GM23338 (cell line): Measurements from ENCODE around the gene NRN1. TPM values are rescaled to one million over a fixed set of nuclear protein-coding genes. Genes with fewer than 3 reads are reported as not detected.

ENCODE experiments used
- ATAC-seq: fragments of 200-7000 bp; cut with Tn5 transposase; 3 replicates; pipeline ENCODE4 v1.9.1; 2020
- DNase-seq: peaks from one replicate; pipeline ENCODE4 v3.0.0-alpha.2; 2015; ENCODE audit warnings: low spot score
- H2AFZ ChIP-seq: fragments of 200-600 bp; sonication (generic); 2 replicates; pipeline ENCODE4 v1.8.0; 2016; ENCODE audit warnings: antibody characterized with exemption, mild to moderate bottlenecking, moderate library complexity
- H3F3A ChIP-seq: fragments of 200-600 bp; sonication (generic); replicated peaks from 2 replicates; pipeline ENCODE4 v1.8.0; 2017; ENCODE audit warnings: antibody characterized with exemption, mixed run types, low read depth
- H3K27ac ChIP-seq: fragments of 200-600 bp; sonication (generic); 2 replicates; pipeline ENCODE4 v1.6.1; 2016; ENCODE audit warnings: low read depth
- H3K27me3 ChIP-seq: fragments of 200-600 bp; sonication (generic); 2 replicates; pipeline ENCODE4 v1.8.0; 2016; ENCODE audit warnings: mild to moderate bottlenecking, mixed run types, moderate library complexity; ENCODE audit not compliant: insufficient read depth
- H3K36me3 ChIP-seq: fragments of 200-600 bp; sonication (generic); 2 replicates; pipeline ENCODE4 v1.8.0; 2016; ENCODE audit warnings: mild to moderate bottlenecking; ENCODE audit not compliant: insufficient read depth
- H3K4me1 ChIP-seq: fragments of 200-600 bp; sonication (generic); 2 replicates; pipeline ENCODE4 v1.8.0; 2016; ENCODE audit warnings: mild to moderate bottlenecking, moderate library complexity; ENCODE audit not compliant: insufficient read depth
- H3K4me2 ChIP-seq: fragments of 200-600 bp; sonication (generic); 2 replicates; pipeline ENCODE4 v1.7.1; 2017; ENCODE audit warnings: mixed run types
- H3K4me3 ChIP-seq: fragments of 200-600 bp; sonication (generic); 2 replicates; pipeline ENCODE4 v1.6.1; 2016; ENCODE audit warnings: mixed run types
- H3K79me2 ChIP-seq: fragments of 200-600 bp; sonication (generic); replicated peaks from 2 replicates; pipeline ENCODE4 v1.8.0; 2017; ENCODE audit warnings: mild to moderate bottlenecking; ENCODE audit not compliant: insufficient read depth
- H3K9me2 ChIP-seq: fragments of 200-600 bp; sonication (generic); 2 replicates; pipeline ENCODE4 v1.8.0; 2017; ENCODE audit not compliant: insufficient read depth
- H4K20me1 ChIP-seq: fragments of 200-600 bp; sonication (generic); replicated peaks from 2 replicates; pipeline ENCODE4 v1.8.0; 2017; ENCODE audit warnings: mild to moderate bottlenecking; ENCODE audit not compliant: insufficient read depth
- H3K27ac Mint-ChIP-seq: 2 replicates; pipeline ENCODE4 v1.8.0; 2020; ENCODE audit warnings: inconsistent platforms, mild to moderate bottlenecking, moderate library complexity, mixed read lengths
- H3K27me3 Mint-ChIP-seq: 3 replicates; pipeline ENCODE4 v1.8.0; 2022; ENCODE audit warnings: low read depth, mild to moderate bottlenecking, moderate library complexity, mixed read lengths, inconsistent platforms; ENCODE audit not compliant: insufficient read depth, poor library complexity
- H3K36me3 Mint-ChIP-seq: 3 replicates; pipeline ENCODE4 v1.8.0; 2021; ENCODE audit warnings: low read depth, mild to moderate bottlenecking, inconsistent platforms, moderate library complexity, mixed read lengths
- H3K4me1 Mint-ChIP-seq: 3 replicates; pipeline ENCODE4 v1.8.0; 2020; ENCODE audit warnings: mild to moderate bottlenecking, inconsistent platforms, mixed read lengths
- H3K4me3 Mint-ChIP-seq: 3 replicates; pipeline ENCODE4 v1.8.0; 2021; ENCODE audit warnings: moderate library complexity, mild to moderate bottlenecking, inconsistent platforms, mixed read lengths
- H3K9me3 Mint-ChIP-seq: 3 replicates; pipeline ENCODE4 v1.8.0; 2020; ENCODE audit warnings: moderate library complexity, mild to moderate bottlenecking, inconsistent platforms, mixed read lengths
- CTCF ChIP-seq, 2 experiments: fragments of 200-600 bp in 1 of 2; sonication (generic) in 1 of 2; conservative IDR thresholded peaks; 2 replicates each; pipeline versions ENCODE4 v1.5.1 to v1.6.1; 2016 to 2017; ENCODE audit warnings: antibody characterized with exemption in 2 of 2, low read depth in 2 of 2, mild to moderate bottlenecking in 2 of 2, moderate library complexity in 1 of 2
- EZH2 ChIP-seq: fragments of 200-600 bp; sonication (generic); IDR thresholded peaks from one replicate; pipeline ENCODE4 v1.8.0; 2017; ENCODE audit warnings: antibody characterized with exemption, mild to moderate bottlenecking, low read depth; ENCODE audit not compliant: unreplicated experiment
- EZH2phosphoT487 ChIP-seq: fragments of 200-600 bp; sonication (generic); IDR thresholded peaks from one replicate; pipeline ENCODE4 v1.8.1; 2018; ENCODE audit warnings: antibody characterized with exemption; ENCODE audit not compliant: unreplicated experiment
- STAT1 ChIP-seq: IDR thresholded peaks from one replicate; pipeline ENCODE4 v1.6.1; 2016; ENCODE audit warnings: antibody characterized with exemption; ENCODE audit not compliant: unreplicated experiment
- polyA plus RNA-seq: library from polyadenylated mRNA; unstranded; fragments of >200 nt; fragmentation: Nextera tagmentation; extraction: Ambion mirVana; gene quantifications from 2 replicates; pipeline ENCODE4 v1.2.1, GENCODE V29; 2016
- total RNA-seq: library from RNA; depleted of rRNA; stranded (reverse); fragments of >200 nt; shearing (Covaris generic); gene quantifications from 2 replicates; pipeline ENCODE4 v1.2.3, GENCODE V29; 2014

The NRN1 gene
- total and polyA plus RNA-seq, 2 experiments from 2014 or later, result 0.71 TPM; not detected in 1

DNA sequence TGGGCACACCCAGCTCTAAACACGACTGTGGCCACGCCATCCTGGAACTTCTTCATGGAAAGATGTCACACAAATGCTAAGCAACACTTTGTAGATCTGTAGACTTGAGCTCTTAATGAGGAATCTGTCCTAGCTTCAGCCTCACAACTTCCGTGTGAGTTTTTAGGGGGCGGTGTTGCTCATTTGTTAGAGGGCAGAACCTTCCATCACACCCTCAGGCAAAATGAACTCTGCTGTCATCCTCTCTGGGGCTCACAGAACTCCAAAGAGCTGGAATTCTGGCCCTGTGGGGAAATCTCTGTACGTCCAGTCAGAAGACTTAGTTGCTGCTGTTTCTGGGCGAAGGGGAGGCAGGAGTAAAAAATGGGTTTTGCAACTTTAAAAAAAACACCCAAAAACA lies 49.8 kb downstream of the NRN1 start:
- Histone ChIP-seq H2AFZ (no peak overlapping the region), H3K27me3 (no peaks in the 10 kb centered on the region), H3K27ac (no peak overlapping the region), H3K4me3 (no peak overlapping the region), H3K4me1 (no peaks in the 10 kb centered on the region; the same call in 1 of the 2 replicates), H3K4me2 (no peak overlapping the region), H3K79me2 (no peaks in the 10 kb centered on the region), H3K9me2 (no peaks in the 10 kb centered on the region), H3K36me3 (no peaks in the 10 kb centered on the region), H3F3A (no peaks in the 10 kb centered on the region), H4K20me1 (no peaks in the 10 kb centered on the region)
- TF ChIP-seq EZH2 (no peak), CTCF (conservative IDR thresholded peaks at IDR 0.05; ENCODE audit: low read depth in 2 of 2) (peak; percentile 40 to 54)
- no peaks in the 10 kb centered on the region for H3K36me3 Mint-ChIP-seq
- ATAC-seq (peak; percentile 74), DNase-seq (peak; percentile 67)
- H3K4me1 Mint-ChIP-seq, result peaks cover 2% of the 10 kb centered on the region; the same call in 1 of the 3 replicates
- peaks cover 3% of the 10 kb centered on the region for H3K27me3 Mint-ChIP-seq
- H3K9me3 Mint-ChIP-seq, result no peaks in the 10 kb centered on the region
- no peak overlapping the region for H3K27ac Mint-ChIP-seq
- H3K4me3 Mint-ChIP-seq, result no peak overlapping the region

- no peaks in the 10 kb centered on the region for H3F3A ChIP-seq
- no peaks in the 10 kb centered on the region for H3K79me2 ChIP-seq
- Mint-ChIP-seq H3K4me1 (no peaks in the 10 kb centered on the region), H3K36me3 (no peaks in the 10 kb centered on the region), H3K27me3 (peaks cover 3% of the 10 kb centered on the region), H3K9me3 (peaks cover 4% of the 10 kb centered on the region; the same call in 1 of the 3 replicates), H3K4me3 (no peak overlapping the region), H3K27ac (no peak overlapping the region)
- H4K20me1 ChIP-seq, result no peaks in the 10 kb centered on the region
- H3K27me3 ChIP-seq, result no peaks in the 10 kb centered on the region
- DNase-seq (peak; percentile 71), ATAC-seq (peak; percentile 95)
- H3K36me3 ChIP-seq, result no peaks in the 10 kb centered on the region
- H3K4me3 ChIP-seq, result no peak overlapping the region
- H2AFZ ChIP-seq, result no peak overlapping the region
- TF ChIP-seq EZH2 (no peak), STAT1 (no peak), EZH2phosphoT487 (no peak), CTCF (conservative IDR thresholded peaks at IDR 0.05; ENCODE audit: low read depth in 2 of 2) (peak; percentile 83 to 89)
- H3K9me2 ChIP-seq, result no peaks in the 10 kb centered on the region
- H3K4me1 ChIP-seq, result no peaks in the 10 kb centered on the region
- H3K27ac ChIP-seq, result no peak overlapping the region
- no peak overlapping the region for H3K4me2 ChIP-seq
Observed at GRCh38 chr6:5950361-5950785, 56.4 kb downstream of the NRN1 start.
